IMR-90 (cell line): ENCODE results near the gene NMRAL1. TPM values are rescaled to one million over a fixed set of nuclear protein-coding genes. Genes with fewer than 3 reads are reported as not detected.

ENCODE experiments used
- ATAC-seq: fragments of 200-7000 bp; cut with Tn5 transposase; 2 replicates; pipeline ENCODE4 v1.9.1; 2020; ENCODE audit warnings: low read depth, mild to moderate bottlenecking, moderate library complexity
- BruUV-seq: library from RNA; stranded (reverse); fragments of 400-500 nt; replicated peaks from 2 replicates; lab custom pipeline; 2021; lab: Mats Ljungman, UMichigan
- CTCF ChIA-PET: fragments of 300-600 bp; formaldehyde crosslinking; extraction: SDS; loops from one replicate; lab custom pipeline; 2021; ENCODE audit warnings: antibody characterized with exemption; lab: Yijun Ruan, JAX
- POLR2A ChIA-PET: fragments of 300-600 bp; sonication (Branson Sonifier 250); formaldehyde crosslinking; loops from one replicate; lab custom pipeline; 2022; ENCODE audit warnings: antibody characterized with exemption; ENCODE audit not compliant: unreplicated experiment; lab: Charles Lee
- DNase-seq: peaks from one replicate; pipeline ENCODE4 v3.0.0; 2013
- H2AFZ ChIP-seq: replicated peaks from 2 replicates; pipeline ENCODE3; 2013; ENCODE audit warnings: low read length, mild to moderate bottlenecking; ENCODE audit not compliant: poor library complexity
- H2AK5ac ChIP-seq: 2 replicates; pipeline ENCODE4 v1.6.1; 2013; ENCODE audit warnings: low read depth, low read length, inconsistent platforms
- H2AK9ac ChIP-seq: replicated peaks from 2 replicates; pipeline ENCODE3; 2013; ENCODE audit warnings: mild to moderate bottlenecking, low read depth, low read length, moderate library complexity; ENCODE audit not compliant: poor library complexity
- H2BK120ac ChIP-seq: 2 replicates; pipeline ENCODE4 v1.6.1; 2013; ENCODE audit warnings: low read depth, low read length, inconsistent platforms
- H2BK15ac ChIP-seq: 3 replicates; pipeline ENCODE4 v1.6.1; 2013; ENCODE audit warnings: low read depth, low read length, inconsistent platforms
- H2BK20ac ChIP-seq: 2 replicates; pipeline ENCODE4 v1.6.1; 2013; ENCODE audit warnings: low read depth, mild to moderate bottlenecking, inconsistent platforms, low read length, moderate library complexity
- H2BK5ac ChIP-seq: 2 replicates; pipeline ENCODE4 v1.6.1; 2013; ENCODE audit warnings: mild to moderate bottlenecking, low read depth, low read length, inconsistent platforms; ENCODE audit not compliant: poor library complexity, severe bottlenecking
- H3K14ac ChIP-seq: replicated peaks from 2 replicates; pipeline ENCODE4 v1.6.1; 2013; ENCODE audit warnings: low read depth, low read length, inconsistent platforms
- H3K18ac ChIP-seq: 2 replicates; pipeline ENCODE4 v1.6.1; 2013; ENCODE audit warnings: low read depth, low read length, control low read depth
- H3K23ac ChIP-seq: 2 replicates; pipeline ENCODE4 v1.6.1; 2013; ENCODE audit warnings: low read depth, low read length, inconsistent platforms
- H3K27ac ChIP-seq: 2 replicates; pipeline ENCODE4 v1.5.1; 2013; ENCODE audit warnings: mild to moderate bottlenecking, control low read depth, low read length; ENCODE audit not compliant: insufficient read depth
- H3K27me3 ChIP-seq: 2 replicates; pipeline ENCODE4 v1.6.1; 2013; ENCODE audit warnings: low read length; ENCODE audit not compliant: control insufficient read depth, insufficient read depth
- H3K36me3 ChIP-seq: 2 replicates; pipeline ENCODE4 v1.6.1; 2013; ENCODE audit warnings: low read length, mixed read lengths; ENCODE audit not compliant: control insufficient read depth, insufficient read depth
- H3K4ac ChIP-seq: 2 replicates; pipeline ENCODE4 v1.6.1; 2013; ENCODE audit warnings: low read depth, low read length, inconsistent platforms
- H3K4me1 ChIP-seq: 2 replicates; pipeline ENCODE4 v1.6.1; 2013; ENCODE audit warnings: low read length, mixed read lengths; ENCODE audit not compliant: control insufficient read depth, insufficient read depth
- H3K4me2 ChIP-seq: 2 replicates; pipeline ENCODE4 v1.6.1; 2013; ENCODE audit warnings: low read depth, mild to moderate bottlenecking, control low read depth, low read length, moderate library complexity
- H3K4me3 ChIP-seq: 2 replicates; pipeline ENCODE4 v1.5.1; 2013; ENCODE audit warnings: low read depth, mild to moderate bottlenecking, control low read depth, low read length, moderate library complexity; ENCODE audit not compliant: insufficient read depth
- H3K56ac ChIP-seq: 2 replicates; pipeline ENCODE4 v1.6.1; 2013; ENCODE audit warnings: low read length, inconsistent platforms; ENCODE audit not compliant: insufficient read depth; ENCODE audit errors: extremely low read depth
- H3K79me1 ChIP-seq, 2 experiments: 2 replicates each; pipeline ENCODE4 v1.6.1; 2013; ENCODE audit warnings: low read length in 2 of 2, inconsistent platforms in 1 of 2, low read depth in 1 of 2
- H3K9ac ChIP-seq: 2 replicates; pipeline ENCODE4 v1.6.1; 2013; ENCODE audit warnings: low read depth, low read length, control low read depth
- H3K9me1 ChIP-seq: 2 replicates; pipeline ENCODE4 v1.6.1; 2013; ENCODE audit warnings: low read length, inconsistent platforms; ENCODE audit not compliant: insufficient read depth
- H3K9me3 ChIP-seq: 2 replicates; pipeline ENCODE4 v1.6.1; 2013; ENCODE audit warnings: low read length; ENCODE audit not compliant: control insufficient read depth, insufficient read depth
- H4K20me1 ChIP-seq: 2 replicates; pipeline ENCODE4 v1.6.1; 2013; ENCODE audit warnings: low read length, inconsistent platforms; ENCODE audit not compliant: insufficient read depth
- H4K5ac ChIP-seq: 2 replicates; pipeline ENCODE4 v1.6.1; 2013; ENCODE audit warnings: mild to moderate bottlenecking, low read depth, low read length, control low read depth
- H4K8ac ChIP-seq, 2 experiments: 2 replicates each; pipeline ENCODE4 v1.6.1; 2013; ENCODE audit warnings: low read depth in 2 of 2, low read length in 2 of 2, control low read depth in 1 of 2, inconsistent platforms in 1 of 2
- H4K91ac ChIP-seq: 2 replicates; pipeline ENCODE4 v1.6.1; 2013; ENCODE audit warnings: low read depth, low read length, inconsistent platforms; ENCODE audit not compliant: insufficient read depth
- CEBPB ChIP-seq: IDR thresholded peaks from 2 replicates; pipeline ENCODE4 v1.6.1; 2012; ENCODE audit warnings: low read depth, low read length, improper control_type of control experiment
- FOS ChIP-seq: fragments of 150-350 bp; IDR thresholded peaks from 2 replicates; pipeline ENCODE4 v1.6.1; 2016; ENCODE audit warnings: low read depth, low read length
- MAFK ChIP-seq: IDR thresholded peaks from 2 replicates; pipeline ENCODE4 v1.6.1; 2012; ENCODE audit warnings: low read depth, low read length, improper control_type of control experiment
- MAZ ChIP-seq: IDR thresholded peaks from 2 replicates; pipeline ENCODE4 v1.6.1; 2012; ENCODE audit warnings: low read depth, mild to moderate bottlenecking, low read length, improper control_type of control experiment, moderate library complexity, borderline replicate concordance
- SMC3 ChIP-seq: fragments of 150-350 bp; IDR thresholded peaks from 2 replicates; pipeline ENCODE4 v1.6.1; 2016; ENCODE audit warnings: low read depth, mild to moderate bottlenecking, antibody characterized with exemption, low read length, moderate library complexity
- WGBS, 2 experiments: methylation state at CpG; one replicate each; pipeline versions ENCODE4 v1.1.5 to v1.1.7; 2013; ENCODE audit warnings: missing lambda C conversion rate in 2 of 2; ENCODE audit not compliant: insufficient read length in 1 of 2; ENCODE audit errors: extremely low coverage in 2 of 2; 5-methylcytosine and 5-hydroxymethylcytosine counted together
- dilution Hi-C: fragments of 300-500 bp; cut with HindIII; formaldehyde crosslinking; loops from one replicate; pipeline ENCODE4 v1.14.3; 2018; ENCODE audit warnings: low sequenced_read_pairs; ENCODE audit not compliant: unreplicated experiment
- in situ Hi-C: fragments of 300-500 bp; cut with MboI; formaldehyde crosslinking; loops from 3 replicates; pipeline ENCODE4 v1.14.3; 2019; ENCODE audit warnings: low sequenced_read_pairs, inconsistent platforms, mixed read lengths
- intact Hi-C: fragments of 100-400 bp; cut with micrococcal nuclease; formaldehyde crosslinking; loops from 2 replicates; pipeline ENCODE4 v1.10.0; 2022
- polyA plus RNA-seq, 3 experiments: library from polyadenylated mRNA; depleted of rRNA; stranded (reverse); fragments of >200 nt; gene quantifications; 2 replicates each; pipeline ENCODE4 v1.2.3, GENCODE V29; 2012; ENCODE audit warnings: low replicate concordance in 1 of 3
- total RNA-seq: library from RNA; depleted of rRNA; stranded (reverse); fragments of >200 nt; gene quantifications from 2 replicates; pipeline ENCODE4 v1.2.3, GENCODE V29; 2012
- TF ChIP-seq, protein P1 (sequence below): fragments of 150-350 bp; IDR thresholded peaks from 2 replicates; pipeline ENCODE4 v1.6.1; 2016; ENCODE audit warnings: low read depth, mild to moderate bottlenecking, low read length, moderate library complexity, borderline replicate concordance

The NMRAL1 gene
- total and polyA plus RNA-seq, 2 of the 4 experiments (the other 2 are of a cell fraction), result 48.6 to 67.6 TPM

DNA sequence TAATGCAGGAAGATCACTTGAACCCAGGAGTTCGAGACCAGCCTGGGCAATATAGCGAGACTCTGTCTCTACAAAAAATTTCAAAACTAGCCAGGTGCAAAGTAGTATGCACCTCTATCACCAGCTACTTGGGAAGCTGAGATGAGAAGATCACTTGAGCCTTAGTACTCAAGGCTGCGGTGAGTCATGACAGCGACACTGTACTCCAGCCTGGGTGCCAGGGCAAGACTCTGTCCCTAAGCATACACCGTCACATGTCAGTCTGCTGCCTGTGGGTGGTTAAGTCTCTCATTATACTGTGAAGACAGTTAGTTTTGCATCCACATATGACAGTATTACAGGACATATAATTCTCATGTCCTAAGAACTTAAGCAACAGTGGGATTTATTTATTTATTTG lies 21.8 kb downstream of the NMRAL1 start:
- in situ Hi-C loops (no loop called here), intact Hi-C loops (no loop called here), dilution Hi-C loops (no loop called here)
- Histone ChIP-seq H3K14ac (no peak overlapping the region), H2BK120ac (no peak overlapping the region), H3K36me3 (peaks cover 58% of the 10 kb centered on the region), H3K4ac (no peak overlapping the region), H3K79me1 (peaks cover 10 to 16% of the 10 kb centered on the region in 2 experiments), H2AK5ac (no peak overlapping the region), H3K9ac (no peak overlapping the region), H3K27ac (no peak overlapping the region), H4K5ac (no peak overlapping the region), H2AFZ (no peak overlapping the region), H4K91ac (no peak overlapping the region), H2BK20ac (no peak overlapping the region), H3K9me1 (0 out of 2 replicates have a peak, but pooled peaks cover 7% of the 10 kb centered on the region), H2AK9ac (no peak overlapping the region), H3K4me2 (no peak overlapping the region), H3K18ac (no peak overlapping the region), H3K23ac (no peak overlapping the region), H2BK15ac (no peak overlapping the region), H3K27me3 (no peaks in the 10 kb centered on the region), H3K9me3 (no peaks in the 10 kb centered on the region), H4K8ac (no peak overlapping the region), H3K4me3 (no peak overlapping the region), H3K4me1 (no peaks in the 10 kb centered on the region), H2BK5ac (no peak overlapping the region), H4K20me1 (peaks cover 15% of the 10 kb centered on the region), H3K56ac (no peak overlapping the region)
- no peak for DNase-seq
- ChIA-PET CTCF (no interaction called here), POLR2A (no interaction called here)
- ATAC-seq, result no peak
- WGBS, 2 experiments, result no CpG with 5 or more reads among the region's 5 CpGs
- TF ChIP-seq SMC3 (no peak), FOS (no peak), MAZ (no peak), CEBPB (no peak), MAFK (no peak)
- TF ChIP-seq, protein P1, sequence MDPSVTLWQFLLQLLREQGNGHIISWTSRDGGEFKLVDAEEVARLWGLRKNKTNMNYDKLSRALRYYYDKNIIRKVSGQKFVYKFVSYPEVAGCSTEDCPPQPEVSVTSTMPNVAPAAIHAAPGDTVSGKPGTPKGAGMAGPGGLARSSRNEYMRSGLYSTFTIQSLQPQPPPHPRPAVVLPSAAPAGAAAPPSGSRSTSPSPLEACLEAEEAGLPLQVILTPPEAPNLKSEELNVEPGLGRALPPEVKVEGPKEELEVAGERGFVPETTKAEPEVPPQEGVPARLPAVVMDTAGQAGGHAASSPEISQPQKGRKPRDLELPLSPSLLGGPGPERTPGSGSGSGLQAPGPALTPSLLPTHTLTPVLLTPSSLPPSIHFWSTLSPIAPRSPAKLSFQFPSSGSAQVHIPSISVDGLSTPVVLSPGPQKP, result no peak
- BruUV-seq, result no TSS peak
